GM12873 (cell line): ENCODE measurements around the gene ZDHHC7.

ENCODE experiments used
- CTCF ChIP-seq: IDR thresholded peaks from 2 replicates; pipeline ENCODE4 v1.5.1; 2012; ENCODE audit warnings: low read depth, mild to moderate bottlenecking, moderate library complexity, low read length, control low read depth; ENCODE audit not compliant: insufficient read depth; ENCODE audit errors: missing control alignments

The ZDHHC7 gene

GRCh38 chr16:84930298-84931106, 80.8 kb downstream of the ZDHHC7 start:
- TF ChIP-seq CTCF, result no peak

- no peak for TF ChIP-seq CTCF
These were observed 81.7 kb downstream of the ZDHHC7 start for GRCh38 chr16:84929421-84930297.

GRCh38 chr16:84928679-84929420, 82.5 kb downstream of the ZDHHC7 start:
- no peak for TF ChIP-seq CTCF

- no peak for TF ChIP-seq CTCF
These were observed 83.4 kb downstream of the ZDHHC7 start for GRCh38 chr16:84927621-84928591.

- TF ChIP-seq CTCF, result no peak
These were observed 84.9 kb downstream of the ZDHHC7 start for GRCh38 chr16:84926462-84926861.

- TF ChIP-seq CTCF, result no peak
These were observed 85.5 kb downstream of the ZDHHC7 start for GRCh38 chr16:84925773-84926372.
